ACHN (cell line): ENCODE results near the gene COX5B.
"Not testable (repeated sequence)": the region's sequence is repeated elsewhere in the genome, so short reads cannot be mapped to it uniquely, and the experiment has no call there.

Experiments used
- DNase-seq: peaks from one replicate; pipeline ENCODE4 v3.0.0-alpha.2; 2015
- in situ Hi-C: cut with HindIII; loops from 2 replicates; pipeline ENCODE4 v1.10.0; 2017; ENCODE audit warnings: low sequenced_read_pairs, low pct_ligation_motif_present, low pct_unique_long_range_greater_than_20kb

COX5B gene

GRCh38 chr2:97645695-97646629, at the start of gene COX5B:
Gene COX5B, plus strand, starts transcription at chr2:97646062. Its CDS starts 25 bp downstream, at chr2:97646087.
- peak; percentile 99 for DNase-seq
- in situ Hi-C loops = no loop called here

GRCh38 chr2:97596180-97596579, 49.7 kb upstream of the COX5B start:
- DNase-seq, in situ Hi-C loops: not testable (repeated sequence)

GRCh38 chr2:97601537-97601936, 44.3 kb upstream of the COX5B start:
- DNase-seq, in situ Hi-C loops: not testable (repeated sequence)

- DNase-seq, in situ Hi-C loops: not testable (repeated sequence)
Observed at GRCh38 chr2:97605109-97605508, 40.8 kb upstream of the COX5B start.

GRCh38 chr2:97605524-97606339, 40.1 kb upstream of the COX5B start:
- DNase-seq, in situ Hi-C loops: not testable (repeated sequence)

GRCh38 chr2:97608745-97609144, 37.1 kb upstream of the COX5B start:
- DNase-seq, in situ Hi-C loops: not testable (repeated sequence)

- DNase-seq, in situ Hi-C loops: not testable (repeated sequence)
Observed at GRCh38 chr2:97611895-97612294, 34.0 kb upstream of the COX5B start.

GRCh38 chr2:97615746-97616145, 30.1 kb upstream of the COX5B start:
- in situ Hi-C loops, DNase-seq: not testable (repeated sequence)

- in situ Hi-C loops = no loop called here
- no peak for DNase-seq
Observed at GRCh38 chr2:97617911-97618310, 28.0 kb upstream of the COX5B start.

GRCh38 chr2:97618939-97619827, 26.7 kb upstream of the COX5B start:
- in situ Hi-C loops = not testable (repeated sequence)
- peak; percentile 41 for DNase-seq

GRCh38 chr2:97620492-97620891, 25.4 kb upstream of the COX5B start:
- DNase-seq, in situ Hi-C loops: not testable (repeated sequence)

- in situ Hi-C loops, DNase-seq: not testable (repeated sequence)
Observed at GRCh38 chr2:97622976-97623375, 22.9 kb upstream of the COX5B start.

- in situ Hi-C loops, DNase-seq: not testable (repeated sequence)
Observed at GRCh38 chr2:97625354-97626048, 20.4 kb upstream of the COX5B start.

GRCh38 chr2:97626049-97626430, 19.8 kb upstream of the COX5B start:
- in situ Hi-C loops, DNase-seq: not testable (repeated sequence)

- DNase-seq = no peak
- in situ Hi-C loops = no loop called here
Observed at GRCh38 chr2:97644023-97644717, 1.7 kb upstream of the COX5B start.

GRCh38 chr2:97645112-97645694, 659 bp upstream of the COX5B start:
- in situ Hi-C loops = no loop called here
- DNase-seq = peak; percentile 17

- in situ Hi-C loops = no loop called here
- DNase-seq = no peak
Observed at GRCh38 chr2:97646977-97647376, 1.1 kb downstream of the COX5B start.
